ENCODE data around the gene CHRND. TPM values are rescaled to one million over a fixed set of nuclear protein-coding genes. Genes with fewer than 3 reads are reported as not detected.

CHRND gene
- total RNA-seq, 4 donors from 2014 or later = not detected

DNA sequence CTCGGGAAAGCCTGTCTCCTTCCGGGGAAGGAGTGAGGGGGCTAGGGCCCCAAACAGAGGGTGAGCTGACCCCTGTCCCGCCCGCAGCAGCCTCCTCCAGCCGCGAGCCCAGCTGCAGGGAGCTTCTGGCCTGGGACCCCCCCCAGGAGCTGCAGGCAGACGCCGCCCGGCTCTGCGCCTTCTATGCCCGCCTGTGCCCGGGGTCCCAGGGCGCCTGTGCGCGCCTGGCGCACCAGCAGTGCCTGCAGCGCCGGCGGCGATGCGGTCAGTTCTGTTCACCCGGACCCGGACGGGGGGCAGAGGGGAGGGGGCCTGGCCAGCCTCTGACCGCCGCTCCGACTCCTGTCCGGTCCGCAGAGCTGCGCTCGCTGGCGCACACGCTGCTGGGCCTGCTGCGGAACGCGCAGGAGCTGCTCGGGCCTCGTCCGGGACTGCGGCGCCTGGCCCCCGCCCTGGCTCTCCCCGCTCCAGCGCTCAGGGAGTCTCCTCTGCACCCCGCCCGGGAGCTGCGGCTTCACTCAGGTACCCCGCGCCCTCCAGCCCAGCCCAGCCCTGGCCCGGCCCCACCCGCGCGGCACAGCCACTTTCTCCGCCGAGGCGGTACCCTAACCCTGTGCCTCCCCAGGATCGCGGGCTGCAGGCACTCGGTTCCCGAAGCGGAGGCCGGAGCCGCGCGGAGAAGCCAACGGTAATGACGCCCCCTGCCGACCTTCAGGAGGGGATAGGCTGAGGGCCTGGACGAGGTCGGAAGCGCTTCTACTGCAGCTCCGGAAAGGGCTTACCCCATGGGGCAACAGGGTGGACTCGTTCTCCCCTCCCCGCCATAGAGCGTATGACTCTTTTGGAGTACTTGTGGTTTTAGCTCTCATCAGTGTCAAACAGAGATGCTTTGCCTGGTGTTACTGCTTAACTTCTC is 2.0 kb upstream of the CHRND start:
- TF ChIP-seq, protein P1, sequence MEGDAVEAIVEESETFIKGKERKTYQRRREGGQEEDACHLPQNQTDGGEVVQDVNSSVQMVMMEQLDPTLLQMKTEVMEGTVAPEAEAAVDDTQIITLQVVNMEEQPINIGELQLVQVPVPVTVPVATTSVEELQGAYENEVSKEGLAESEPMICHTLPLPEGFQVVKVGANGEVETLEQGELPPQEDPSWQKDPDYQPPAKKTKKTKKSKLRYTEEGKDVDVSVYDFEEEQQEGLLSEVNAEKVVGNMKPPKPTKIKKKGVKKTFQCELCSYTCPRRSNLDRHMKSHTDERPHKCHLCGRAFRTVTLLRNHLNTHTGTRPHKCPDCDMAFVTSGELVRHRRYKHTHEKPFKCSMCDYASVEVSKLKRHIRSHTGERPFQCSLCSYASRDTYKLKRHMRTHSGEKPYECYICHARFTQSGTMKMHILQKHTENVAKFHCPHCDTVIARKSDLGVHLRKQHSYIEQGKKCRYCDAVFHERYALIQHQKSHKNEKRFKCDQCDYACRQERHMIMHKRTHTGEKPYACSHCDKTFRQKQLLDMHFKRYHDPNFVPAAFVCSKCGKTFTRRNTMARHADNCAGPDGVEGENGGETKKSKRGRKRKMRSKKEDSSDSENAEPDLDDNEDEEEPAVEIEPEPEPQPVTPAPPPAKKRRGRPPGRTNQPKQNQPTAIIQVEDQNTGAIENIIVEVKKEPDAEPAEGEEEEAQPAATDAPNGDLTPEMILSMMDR (IDR thresholded peaks at IDR 0.05) = no peak
- no peak for TF ChIP-seq POLR2A (IDR thresholded peaks at IDR 0.05)
- H3K4me3 ChIP-seq = peak overlapping the region in 2 of 4 donors; percentile 34 to 55
- H3K36me3 ChIP-seq = no peaks in the 10 kb centered on the region
- no peak for DNase-seq
- peaks cover 19 to 98% (median 23%) of the 10 kb centered on the region in 4 donors for H3K27me3 ChIP-seq
- peaks cover 17 to 39% (median 26%) of the 10 kb centered on the region in 3 donors for H3K4me1 ChIP-seq
- intact Hi-C loops (cut with DNase I) = loop anchor here (5.0 kb wide), 1 partner anchor 77 kb away; no protein-coding TSS in a partner anchor
- 20% methylated on average over 5 of the region's 75 CpGs; no CpG with 5 or more reads in 1 of the 2 donors for WGBS, 2 donors
- H3K9me3 ChIP-seq = no peaks in the 10 kb centered on the region
- H3K27ac ChIP-seq = no peak overlapping the region

DNA sequence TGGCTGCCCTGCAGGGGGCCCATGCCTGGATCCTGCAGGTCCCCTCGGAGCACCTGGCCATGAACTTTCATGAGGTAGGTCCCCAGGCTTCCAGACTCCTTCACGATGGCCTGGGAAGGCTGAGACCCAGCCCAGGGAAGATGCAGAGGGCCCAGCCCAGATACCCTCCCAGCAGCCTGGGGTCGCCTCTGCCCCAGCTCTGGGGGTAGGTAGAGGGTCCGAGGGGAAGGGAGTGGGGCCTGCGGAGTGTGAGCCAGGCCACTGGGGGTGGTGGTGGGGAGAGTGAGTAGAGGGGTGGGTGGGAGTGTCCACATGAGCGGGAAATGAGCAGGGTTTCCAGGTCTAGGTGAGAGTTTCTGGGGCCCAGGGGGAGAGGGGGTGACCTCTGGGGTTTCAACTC is 1.2 kb upstream of the CHRND start:
- no peak for DNase-seq
- H3K4me3 ChIP-seq = no peak overlapping the region
- intact Hi-C loops (cut with DNase I) = loop anchor here (5.0 kb wide), 1 partner anchor 77 kb away; no protein-coding TSS in a partner anchor
- H3K27ac ChIP-seq = no peak overlapping the region
- no peaks in the 10 kb centered on the region for H3K36me3 ChIP-seq
- 60 to 100% methylated on average over 1 to 4 of the region's 6 CpGs for WGBS, 2 donors
- no peak for TF ChIP-seq POLR2A (IDR thresholded peaks at IDR 0.05)
- TF ChIP-seq, protein P1 (IDR thresholded peaks at IDR 0.05) = no peak
- no peaks in the 10 kb centered on the region for H3K9me3 ChIP-seq
- peaks cover 17 to 39% (median 26%) of the 10 kb centered on the region in 3 donors for H3K4me1 ChIP-seq
- peaks cover 19 to 93% (median 23%) of the 10 kb centered on the region in 4 donors for H3K27me3 ChIP-seq

- 60 to 67% methylated on average over 1 to 3 of the region's 14 CpGs for WGBS, 2 donors
These were observed 761 bp upstream of the CHRND start for GRCh38 chr2:232525199-232525598.

GRCh38 chr2:232526372-232526941 is 497 bp downstream of the CHRND start:
- intact Hi-C loops (cut with DNase I) = no loop called here
- Histone ChIP-seq H3K27ac (no peak overlapping the region), H3K4me1 (peaks cover 17 to 39% (median 26%) of the 10 kb centered on the region in 3 donors), H3K27me3 (peaks cover 19 to 76% (median 22%) of the 10 kb centered on the region in 4 donors), H3K4me3 (no peak overlapping the region), H3K36me3 (no peaks in the 10 kb centered on the region), H3K9me3 (no peaks in the 10 kb centered on the region)
- DNase-seq = no peak
- TF ChIP-seq, protein P1 (IDR thresholded peaks at IDR 0.05) = no peak
- no peak for TF ChIP-seq POLR2A (IDR thresholded peaks at IDR 0.05)
- 71% methylated on average over 1 of the region's 13 CpGs; no CpG with 5 or more reads in 1 of the 2 donors for WGBS, 2 donors

More at GRCh38 chr2:232525199-232525598, 761 bp upstream of the CHRND start:
- no peak for DNase-seq
- Histone ChIP-seq H3K27me3 (peaks cover 19 to 88% (median 23%) of the 10 kb centered on the region in 4 donors), H3K4me3 (no peak overlapping the region), H3K9me3 (no peaks in the 10 kb centered on the region), H3K36me3 (no peaks in the 10 kb centered on the region), H3K27ac (no peak overlapping the region), H3K4me1 (peaks cover 17 to 39% (median 26%) of the 10 kb centered on the region in 3 donors)
- intact Hi-C loops (cut with DNase I) = no loop called here
- no peak for TF ChIP-seq POLR2A (IDR thresholded peaks at IDR 0.05)

GRCh38 chr2:232527905-232528470 is 2.0 kb downstream of the CHRND start:
- peaks cover 12 to 60% (median 15%) of the 10 kb centered on the region in 4 donors for H3K27me3 ChIP-seq
- TF ChIP-seq, protein P1 (IDR thresholded peaks at IDR 0.05) = no peak
- 68 to 70% methylated on average over 4 to 6 of the region's 6 CpGs for WGBS, 2 donors
- H3K4me1 ChIP-seq = peaks cover 12 to 24% (median 13%) of the 10 kb centered on the region in 3 donors
- H3K27ac ChIP-seq = no peak overlapping the region
- H3K9me3 ChIP-seq = no peaks in the 10 kb centered on the region
- DNase-seq = no peak
- H3K4me3 ChIP-seq = no peak overlapping the region
- H3K36me3 ChIP-seq = no peaks in the 10 kb centered on the region
- intact Hi-C loops (cut with DNase I) = no loop called here
